CD4-positive, alpha-beta T cell treated with Interleukin-12 subunit alpha and Interleukin-12 subunit beta, for 1 hour (primary cell): Measurements from ENCODE around the gene ZDBF2.
"Not testable (repeated sequence)": the region's sequence is repeated elsewhere in the genome, so short reads cannot be mapped to it uniquely, and the experiment has no call there.

ENCODE experiments used
- DNase-seq: peaks from one replicate; pipeline ENCODE4 v3.0.0-alpha.2; 2020

The ZDBF2 gene

DNA sequence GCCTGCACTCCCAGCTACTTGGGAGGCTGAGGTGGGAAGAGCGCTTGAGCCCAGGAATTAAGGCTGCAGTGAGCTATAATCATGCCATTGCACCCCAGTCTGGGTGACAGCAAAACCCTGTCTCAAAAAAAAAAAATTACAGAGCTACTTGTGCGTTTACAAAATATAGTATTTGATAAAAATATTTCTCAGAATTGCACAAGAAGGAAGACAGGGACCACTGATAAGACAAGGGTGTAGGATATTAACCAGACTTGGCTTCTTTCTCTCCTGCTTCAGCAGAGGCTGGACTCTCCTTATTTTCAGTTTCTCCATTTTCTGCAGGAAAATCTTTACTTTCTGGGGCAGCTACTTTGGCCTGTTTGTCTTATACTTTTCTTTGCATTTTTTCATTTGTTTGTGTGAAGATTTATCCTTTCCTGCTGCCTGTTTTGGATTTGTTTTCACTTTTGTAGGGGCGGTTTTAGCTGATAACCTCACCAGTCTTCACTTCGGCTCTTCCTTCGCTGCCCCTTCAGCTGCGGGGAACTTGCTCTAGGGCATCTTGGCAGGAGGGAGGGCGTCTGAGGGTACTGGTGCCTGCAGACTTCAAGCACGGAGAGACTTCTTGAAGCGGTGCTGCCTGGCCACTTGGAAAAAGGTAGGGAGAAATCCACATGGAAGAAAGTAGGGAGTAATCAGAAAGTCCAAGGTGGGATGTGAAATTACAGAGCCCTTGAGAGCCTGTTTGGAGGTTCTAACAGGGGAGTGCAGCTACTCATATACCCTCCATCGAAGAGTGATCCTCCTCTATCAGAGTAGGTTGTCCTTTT is 14.9 kb upstream of the ZDBF2 start:
- no peak for DNase-seq

DNA sequence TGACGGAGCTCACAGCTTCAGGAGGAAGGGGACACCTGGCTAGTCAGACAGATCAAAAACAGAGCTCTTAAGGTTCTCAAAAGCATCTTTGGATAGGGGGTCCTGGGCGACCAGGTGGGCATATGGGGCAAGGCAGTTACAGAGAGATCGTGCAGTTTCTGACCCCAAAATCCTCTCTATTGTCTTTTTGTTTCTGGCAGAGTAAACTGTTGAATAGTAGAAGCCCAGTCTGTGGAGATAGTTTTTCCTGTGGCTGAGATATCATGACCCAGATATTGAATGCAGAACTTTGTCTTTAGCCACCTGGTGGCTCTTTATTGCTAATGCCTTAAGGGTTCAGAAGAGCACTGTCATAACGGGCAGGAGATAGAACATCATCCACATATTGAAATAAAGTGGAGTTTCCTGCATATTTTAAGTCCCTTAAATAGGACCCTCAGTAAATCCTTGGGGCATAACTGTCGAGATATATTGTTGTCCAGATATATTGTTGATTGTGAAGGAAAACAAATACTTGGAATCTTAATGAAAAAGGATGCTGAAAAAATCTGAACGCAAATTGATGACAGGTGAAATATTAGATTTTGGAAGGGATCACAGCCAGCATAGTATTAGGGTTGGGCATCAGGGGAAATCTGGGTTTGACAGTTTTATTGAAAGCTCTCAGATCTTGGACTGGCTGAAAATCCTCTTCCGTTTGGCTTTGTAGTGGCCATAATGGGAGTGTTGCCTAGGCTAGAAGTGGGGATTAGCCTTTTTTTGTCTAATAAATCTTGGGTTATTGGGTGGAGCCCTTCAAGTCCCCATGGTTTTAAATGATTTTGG is 14.1 kb upstream of the ZDBF2 start:
- peak; percentile 6 for DNase-seq

DNA sequence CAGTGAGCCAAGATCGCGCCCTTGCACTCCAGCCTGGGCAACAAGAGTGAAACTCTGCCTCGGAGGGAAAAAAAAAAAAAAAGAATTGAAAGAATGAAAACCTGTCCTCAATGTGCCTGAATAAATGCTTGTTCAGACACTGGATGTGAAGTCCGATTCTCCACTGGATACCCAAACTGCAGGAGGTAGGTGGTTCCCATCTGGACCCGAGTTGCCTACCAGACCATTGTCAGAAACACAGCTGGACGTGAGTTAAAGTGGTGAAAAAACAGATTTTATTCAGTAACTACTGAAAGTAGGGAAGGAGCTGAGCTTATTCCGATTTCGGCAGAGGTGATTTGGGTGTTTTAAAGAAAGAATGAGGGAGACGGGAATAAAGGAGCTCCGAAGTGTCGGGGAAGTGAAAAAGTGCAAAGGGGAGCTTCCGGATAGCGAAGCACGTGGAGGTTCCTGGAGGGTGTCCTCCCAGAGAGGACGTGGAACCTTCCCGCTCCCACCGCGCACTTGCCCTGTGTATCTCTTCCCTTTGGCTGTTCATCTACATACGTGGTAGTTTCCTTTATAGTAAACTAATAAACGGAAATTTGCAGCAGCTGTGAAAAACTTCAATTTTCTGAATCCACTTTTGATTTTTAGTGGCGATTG is 10.4 kb upstream of the ZDBF2 start:
- DNase-seq: no peak

DNA sequence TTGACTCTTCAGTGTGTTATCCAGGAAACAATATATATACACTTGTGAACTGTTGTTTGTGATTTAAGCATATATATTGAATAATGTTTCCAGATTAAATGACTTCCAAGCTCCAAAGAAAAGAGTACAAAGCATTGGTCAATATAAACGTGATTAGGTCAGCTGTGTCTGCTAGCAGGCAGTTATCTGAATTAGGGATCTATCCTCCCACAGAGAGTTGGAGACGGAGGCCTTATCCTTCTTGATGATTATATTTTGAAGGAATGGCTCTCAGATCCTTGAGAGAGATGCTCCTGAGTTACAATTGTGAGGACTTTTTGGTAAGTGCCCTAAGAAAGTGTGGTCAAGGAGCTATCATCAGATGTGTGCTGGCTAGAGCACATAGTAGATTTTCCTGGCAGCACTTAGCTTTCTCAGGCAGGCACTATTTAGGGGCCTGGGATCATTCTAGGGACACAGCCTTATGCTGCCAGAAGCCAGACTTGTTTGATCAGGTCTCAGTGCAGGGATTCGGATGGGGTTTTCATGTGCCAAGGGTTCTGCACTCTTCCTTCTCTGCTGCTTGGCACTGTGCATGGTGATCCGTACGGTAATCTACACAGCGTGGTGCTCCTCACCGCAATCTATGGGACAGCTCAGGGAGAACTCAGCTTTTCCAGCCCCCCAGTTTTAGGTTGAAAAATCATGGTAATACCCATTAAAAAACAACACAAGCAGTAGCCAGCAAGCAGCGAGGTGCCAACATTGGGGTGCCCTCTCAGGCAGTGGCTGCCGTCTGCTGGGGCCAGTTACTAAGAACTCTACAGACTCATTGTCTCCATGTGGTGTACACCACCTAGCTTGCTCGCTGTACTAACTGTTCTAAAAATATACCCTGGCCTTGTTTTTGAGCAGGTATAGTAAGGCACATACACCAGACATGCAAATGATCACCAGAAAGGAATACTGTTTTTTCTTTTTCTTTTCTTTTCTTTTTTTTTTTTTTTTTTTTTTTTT is 8.0 kb upstream of the ZDBF2 start:
- DNase-seq: no peak

DNA sequence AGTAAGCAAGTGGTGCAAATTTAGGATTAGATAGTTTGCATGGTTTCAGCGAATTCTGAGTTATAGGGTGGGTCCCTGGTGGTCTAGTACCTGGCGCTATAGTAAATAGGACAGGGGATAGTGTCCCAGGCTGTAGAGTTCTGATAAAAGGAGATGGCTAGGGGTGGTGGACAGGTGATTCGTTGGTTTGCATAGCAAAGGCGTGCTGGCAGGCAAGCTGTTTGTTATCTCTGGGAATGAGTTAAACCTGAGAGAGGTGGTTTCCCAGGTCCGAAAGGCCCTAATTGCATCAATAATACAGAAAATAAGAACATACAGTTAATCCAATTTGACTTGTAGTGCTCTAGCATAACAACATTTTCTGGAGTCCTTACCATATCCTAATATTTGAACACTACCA is 6.9 kb upstream of the ZDBF2 start:
- DNase-seq: no peak

DNA sequence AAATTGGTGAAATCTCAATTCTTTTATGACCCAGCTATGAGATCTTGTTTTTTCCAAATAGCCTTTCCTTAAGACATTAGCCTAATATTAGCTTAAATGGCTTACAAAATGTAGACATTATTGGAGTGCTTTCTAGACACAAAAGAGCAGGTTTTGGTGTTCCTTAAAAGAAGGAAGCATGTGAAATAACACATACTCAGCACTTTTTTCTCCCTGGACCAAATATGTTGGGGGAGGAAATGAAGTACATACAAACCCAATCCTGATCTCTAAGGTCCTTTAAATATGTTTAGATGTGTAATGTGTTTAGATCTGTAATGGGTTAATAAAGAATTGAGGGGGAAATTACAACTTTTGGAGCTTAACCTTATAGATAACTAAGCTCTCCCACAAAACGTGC is 3.4 kb upstream of the ZDBF2 start:
- DNase-seq: no peak

DNA sequence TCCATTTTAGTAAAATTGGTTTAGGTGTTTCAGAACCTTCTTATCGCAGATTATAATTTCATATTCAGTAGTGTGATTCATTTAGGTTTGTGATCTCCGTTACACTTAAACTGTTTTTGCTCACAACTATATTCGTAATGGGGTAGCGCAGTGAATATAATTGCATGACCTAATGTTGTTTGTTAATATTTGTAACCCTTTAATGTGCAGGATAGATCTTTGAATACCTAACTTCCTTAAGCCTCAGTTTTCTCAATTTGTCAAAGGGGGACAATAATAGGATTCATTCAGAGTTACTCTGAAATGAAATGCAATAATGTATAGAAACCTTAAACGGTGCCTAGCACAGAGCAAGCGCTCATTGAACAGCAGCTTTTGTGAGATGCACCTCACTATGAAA is 558 bp upstream of the ZDBF2 start:
- DNase-seq: no peak

DNA sequence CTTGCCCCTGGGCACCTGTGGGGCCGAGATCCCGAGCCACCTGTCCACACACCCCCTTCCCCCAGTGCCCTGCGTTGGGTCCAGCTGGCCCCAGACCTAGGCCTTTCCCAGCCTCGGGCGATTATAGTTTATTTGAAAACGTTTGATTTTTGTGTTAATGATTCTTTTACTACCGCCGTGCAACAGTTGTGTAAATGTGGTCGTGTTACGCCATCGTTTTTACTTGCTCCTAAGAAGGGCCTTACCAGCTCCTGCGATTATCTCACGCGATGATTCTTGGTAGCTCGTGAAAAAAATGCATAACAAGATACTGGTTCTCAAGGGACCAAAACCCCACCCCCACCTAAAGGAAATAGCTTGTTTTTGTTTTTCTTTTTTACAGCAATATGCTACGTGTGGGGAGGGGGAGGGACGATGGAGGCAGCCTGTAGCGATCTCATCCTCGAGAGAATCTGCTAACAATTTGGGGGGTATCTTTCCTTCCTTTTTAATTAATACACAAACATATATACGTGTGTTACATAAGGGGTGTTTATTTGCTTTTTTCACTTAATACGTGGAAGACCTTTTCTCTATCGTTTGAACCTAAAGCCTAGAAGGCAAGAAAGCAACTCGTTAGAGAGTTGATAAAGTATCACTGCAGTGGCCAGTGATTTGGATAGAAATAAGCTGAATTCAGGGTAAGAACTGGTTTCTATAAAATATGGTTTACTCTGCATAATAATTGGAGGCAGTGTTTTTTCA is 1.0 kb downstream of the ZDBF2 start:
- DNase-seq: peak; percentile 26

DNA sequence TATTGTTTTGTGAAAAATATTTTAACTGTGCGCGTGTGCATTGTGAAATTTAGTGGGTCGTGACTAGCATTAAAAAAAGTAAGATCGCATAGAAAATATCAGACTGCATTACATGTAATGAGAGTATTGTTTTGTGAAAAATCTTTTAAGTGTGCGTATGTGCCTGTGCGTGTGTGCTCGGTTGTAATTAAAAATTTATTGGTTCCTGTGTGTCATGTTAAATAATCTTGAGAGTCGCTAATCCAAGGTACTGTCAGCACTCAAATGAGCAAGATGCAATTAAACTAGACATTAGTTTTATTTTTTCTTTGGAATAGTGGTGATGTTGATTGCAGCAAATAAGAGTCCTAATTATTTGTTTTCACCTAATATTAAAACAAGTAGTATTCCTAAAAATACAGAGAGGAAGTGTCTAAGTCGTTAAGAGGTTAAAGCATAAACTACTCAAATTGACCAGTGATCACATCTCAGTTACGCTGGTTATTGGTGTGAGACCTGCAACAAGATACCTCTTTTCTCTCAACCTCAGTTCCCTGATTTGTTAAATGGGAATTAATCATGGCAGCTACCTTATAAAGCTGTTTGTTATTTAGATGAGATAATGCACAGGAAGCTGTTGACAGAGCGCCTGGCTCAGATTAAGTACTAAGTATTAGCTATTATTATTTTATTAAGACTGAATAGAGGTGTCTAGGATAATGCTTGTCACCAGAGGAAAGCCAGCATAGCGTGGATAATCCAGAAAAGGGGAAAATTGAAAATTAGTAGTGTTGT is 1.9 kb downstream of the ZDBF2 start:
- DNase-seq: no peak

DNA sequence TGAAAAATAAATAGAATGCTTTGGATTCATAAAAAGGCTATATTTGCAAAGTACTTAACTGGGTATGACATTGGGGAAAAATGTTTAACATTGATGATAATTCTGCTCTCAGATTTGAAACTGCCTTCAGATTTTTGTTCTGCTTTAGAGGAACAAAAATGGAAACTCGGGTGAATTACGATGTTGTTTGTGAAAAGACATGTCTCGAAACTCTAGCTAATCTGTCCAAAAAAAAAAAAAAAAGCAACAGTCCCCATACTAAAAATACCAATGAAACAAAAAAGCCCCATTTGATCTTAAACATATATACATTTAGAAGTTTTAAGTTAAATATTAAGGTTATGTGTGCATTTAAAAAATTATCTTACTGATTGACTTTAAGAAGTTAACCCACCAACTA is 3.0 kb downstream of the ZDBF2 start:
- no peak for DNase-seq

DNA sequence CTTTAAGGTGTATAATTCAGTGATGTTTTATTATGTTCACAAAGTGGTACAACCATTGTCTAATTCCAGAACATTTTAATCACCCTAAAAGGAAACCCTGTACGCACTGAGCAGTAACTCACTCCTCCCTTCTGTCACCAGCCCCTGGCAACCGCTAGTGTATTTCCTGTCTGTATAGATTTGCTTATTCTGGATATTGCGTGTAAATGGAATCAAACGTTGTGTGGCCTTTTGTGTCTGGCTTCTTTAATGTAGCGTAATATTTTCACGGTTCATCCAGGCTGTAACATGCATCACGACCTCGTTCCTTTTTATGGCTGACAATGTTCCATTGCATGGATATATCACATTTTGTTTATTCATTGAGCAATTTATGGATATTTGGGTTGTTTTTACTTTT is 8.3 kb downstream of the ZDBF2 start:
- DNase-seq: no peak

DNA sequence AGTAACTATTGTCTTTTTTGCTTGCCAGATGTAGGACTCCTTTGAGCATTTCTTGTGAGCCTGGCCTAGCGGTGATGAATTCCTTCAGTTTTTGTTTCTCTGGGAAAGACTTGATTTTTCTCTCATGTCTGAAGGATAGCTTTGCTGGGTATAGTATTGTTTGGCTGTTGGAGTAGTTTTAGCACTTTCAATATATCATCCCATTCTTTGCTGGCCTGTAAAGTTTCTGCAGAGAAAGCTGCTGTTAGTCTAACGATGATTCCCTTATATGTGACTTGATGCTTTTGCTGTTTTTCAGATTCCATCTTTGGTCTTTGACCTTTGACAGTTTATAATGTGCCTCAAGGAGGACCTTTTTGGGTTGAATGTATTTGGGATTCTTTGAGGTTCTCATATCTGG is 12.7 kb downstream of the ZDBF2 start:
- DNase-seq: no peak

DNA sequence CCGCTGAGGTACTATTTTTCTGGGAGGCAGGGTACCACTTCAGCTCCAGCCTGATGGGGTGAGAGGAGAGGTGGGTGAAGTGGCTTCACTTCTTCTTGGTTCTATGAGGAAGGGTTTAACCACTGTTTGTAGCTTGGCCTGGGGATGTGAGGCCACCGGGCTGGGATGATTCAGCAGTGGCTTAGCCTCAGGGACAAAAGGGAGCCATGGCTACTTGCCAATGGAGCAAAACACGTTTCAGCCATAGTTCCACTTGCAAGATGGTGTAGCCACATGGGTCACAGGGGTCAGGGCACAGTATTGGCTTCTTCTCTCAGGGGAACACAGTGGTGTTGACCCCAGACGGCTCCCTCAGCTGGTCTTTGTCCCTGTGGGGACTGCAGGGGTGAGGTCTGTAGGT is 14.9 kb downstream of the ZDBF2 start:
- DNase-seq: no peak

DNA sequence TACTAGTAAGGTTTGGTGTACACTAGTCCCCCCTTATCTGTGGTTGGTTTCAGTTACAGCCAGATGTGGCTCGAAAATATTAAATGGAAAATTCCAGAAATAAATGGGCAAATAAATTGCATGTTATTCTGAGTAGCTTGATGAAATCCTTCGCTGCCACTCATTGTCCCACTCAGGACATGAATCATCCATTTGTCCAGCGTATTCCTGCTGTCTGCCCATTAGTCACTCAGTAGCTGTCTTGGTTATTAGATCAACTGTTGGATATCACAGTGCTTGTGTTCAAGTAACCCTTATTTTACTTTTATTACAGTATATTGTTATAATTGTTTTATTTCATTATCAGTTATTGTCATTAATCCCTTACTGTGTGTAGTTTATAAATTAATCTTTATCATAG is 21.7 kb downstream of the ZDBF2 start:
- DNase-seq: no peak

DNA sequence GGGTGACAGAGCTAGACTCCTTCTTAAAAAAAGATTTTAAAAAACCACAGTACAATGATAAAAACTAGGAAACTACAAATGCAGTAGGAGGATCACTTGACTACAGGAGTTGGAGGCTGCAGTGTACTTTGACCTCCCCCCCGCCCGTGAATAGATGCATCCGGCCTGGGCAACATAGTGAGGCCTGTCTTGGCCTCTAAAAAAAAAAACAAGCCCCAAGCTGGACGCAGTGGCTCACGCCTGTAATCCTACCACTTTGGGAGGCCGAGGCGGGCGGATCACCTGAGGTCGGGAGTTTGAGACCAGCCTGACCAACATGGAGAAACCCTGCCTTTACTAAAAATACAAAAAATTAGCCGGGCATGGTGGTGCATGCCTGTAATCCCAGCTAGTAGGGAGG is 25.1 kb downstream of the ZDBF2 start:
- DNase-seq: not testable (repeated sequence)

DNA sequence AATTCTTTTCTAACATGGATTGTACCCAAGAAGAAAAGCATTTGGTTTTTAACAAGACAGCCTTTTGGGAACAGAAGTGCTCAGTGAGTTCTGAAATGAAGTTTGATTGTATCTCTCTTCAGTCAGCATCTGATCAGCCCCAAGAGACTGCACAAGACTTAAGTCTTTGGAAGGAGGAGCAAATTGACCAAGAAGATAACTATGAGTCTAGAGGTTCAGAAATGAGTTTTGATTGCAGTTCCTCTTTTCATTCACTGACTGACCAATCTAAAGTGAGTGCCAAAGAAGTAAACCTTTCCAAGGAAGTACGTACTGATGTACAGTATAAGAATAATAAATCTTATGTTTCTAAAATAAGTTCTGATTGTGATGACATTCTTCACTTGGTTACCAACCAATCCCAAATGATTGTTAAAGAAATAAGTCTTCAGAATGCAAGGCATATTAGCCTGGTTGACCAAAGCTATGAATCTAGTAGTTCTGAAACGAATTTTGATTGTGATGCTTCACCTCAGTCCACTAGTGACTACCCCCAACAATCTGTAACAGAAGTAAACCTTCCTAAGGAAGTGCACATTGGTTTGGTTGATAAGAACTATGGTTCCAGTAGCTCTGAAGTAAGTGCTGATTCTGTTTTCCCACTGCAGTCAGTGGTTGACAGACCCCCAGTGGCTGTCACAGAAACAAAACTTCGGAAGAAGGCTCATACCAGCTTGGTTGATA is 31.2 kb downstream of the ZDBF2 start:
- no peak for DNase-seq

DNA sequence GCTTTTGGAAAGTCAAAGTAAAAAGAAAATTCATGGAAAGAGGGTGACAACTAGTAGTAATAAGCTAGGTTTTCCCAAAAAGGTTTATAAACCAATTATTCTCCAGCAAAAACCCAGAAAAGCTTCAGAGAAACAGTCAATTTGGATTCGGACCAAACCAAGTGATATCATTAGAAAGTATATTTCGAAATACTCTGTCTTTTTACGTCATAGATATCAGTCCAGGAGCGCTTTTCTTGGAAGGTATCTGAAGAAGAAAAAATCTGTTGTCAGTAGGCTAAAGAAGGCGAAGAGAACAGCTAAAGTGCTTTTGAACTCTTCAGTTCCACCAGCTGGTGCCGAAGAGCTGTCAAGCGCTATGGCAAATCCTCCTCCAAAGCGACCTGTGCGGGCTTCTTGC is 36.6 kb downstream of the ZDBF2 start:
- DNase-seq: no peak

DNA sequence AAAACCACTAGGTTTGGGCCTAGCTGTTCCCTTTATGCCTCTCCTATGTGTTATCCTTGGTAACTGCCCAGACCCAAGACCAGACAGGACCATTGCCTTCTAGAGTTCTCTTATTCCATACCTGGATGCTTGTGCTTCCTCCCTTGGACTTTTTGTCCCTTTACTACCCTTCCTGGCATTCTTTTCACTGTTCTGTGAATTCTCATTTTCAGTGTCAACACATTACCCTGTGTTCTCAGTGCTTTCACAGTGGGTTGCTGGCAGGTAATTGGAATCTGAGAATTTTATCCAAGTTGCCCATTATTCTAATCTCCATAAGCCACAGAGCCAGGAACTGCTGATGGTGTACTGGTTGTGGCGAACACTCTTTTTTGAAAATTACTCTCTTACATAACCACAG is 41.7 kb downstream of the ZDBF2 start:
- DNase-seq: no peak

DNA sequence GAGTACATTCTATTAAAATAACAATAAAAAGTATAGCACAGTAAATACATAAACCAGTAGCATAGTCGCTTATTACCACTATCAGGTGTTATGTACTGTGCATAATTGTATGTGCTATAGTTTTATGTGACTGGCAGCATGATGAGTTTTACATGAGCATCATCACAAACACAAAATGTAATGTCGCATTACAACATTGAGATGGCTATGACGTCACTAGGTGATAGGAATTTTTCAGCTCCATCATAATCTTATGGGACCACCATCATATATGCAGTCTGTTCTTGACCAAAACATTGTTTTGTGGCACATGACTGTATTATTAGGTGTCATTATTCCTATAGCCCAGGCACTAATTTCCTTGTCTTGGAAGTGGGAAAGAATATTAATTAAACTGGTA is 48.6 kb downstream of the ZDBF2 start:
- no peak for DNase-seq

DNA sequence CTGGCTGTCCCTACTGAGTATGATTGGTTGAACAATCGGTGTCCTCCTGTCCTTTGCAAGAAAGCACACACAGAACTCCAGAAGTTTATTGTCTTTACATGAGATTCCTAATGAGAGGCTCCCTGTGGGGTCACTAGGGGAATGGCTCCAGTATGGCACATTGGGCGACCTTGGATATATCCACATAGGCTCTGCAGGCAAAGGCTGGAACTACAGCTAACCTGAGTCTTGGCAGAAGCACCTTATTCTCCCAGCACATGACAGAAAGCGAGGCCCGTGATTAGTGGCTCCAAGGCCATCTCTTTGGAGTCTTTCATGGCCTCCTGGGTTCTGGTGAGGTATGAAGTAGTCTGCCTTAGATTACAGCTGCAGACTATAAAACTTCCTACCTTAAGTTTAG is 49.0 kb downstream of the ZDBF2 start:
- no peak for DNase-seq
